ENCODE data around the gene OTOS. TPM values are rescaled to one million over a fixed set of nuclear protein-coding genes. Genes with fewer than 3 reads are reported as not detected.

The OTOS gene
- total RNA-seq, 2 experiments from 2014 or later = not detected

GRCh38 chr2:240183875-240184590 lies 43.6 kb upstream of the OTOS start:
- no peak for DNase-seq
- ChIA-PET POLR2A (no interaction called here), CTCF (no interaction called here)
- peaks cover 11% of the 10 kb centered on the region for H3K27me3 Mint-ChIP-seq
- no peak overlapping the region for H3K27ac Mint-ChIP-seq
- no peaks in the 10 kb centered on the region for H3K36me3 Mint-ChIP-seq (ENCODE audit: low read depth)
- H3K9me3 Mint-ChIP-seq = peaks cover 7% of the 10 kb centered on the region
- H3K4me3 Mint-ChIP-seq = no peak overlapping the region
- TF ChIP-seq, protein P1, sequence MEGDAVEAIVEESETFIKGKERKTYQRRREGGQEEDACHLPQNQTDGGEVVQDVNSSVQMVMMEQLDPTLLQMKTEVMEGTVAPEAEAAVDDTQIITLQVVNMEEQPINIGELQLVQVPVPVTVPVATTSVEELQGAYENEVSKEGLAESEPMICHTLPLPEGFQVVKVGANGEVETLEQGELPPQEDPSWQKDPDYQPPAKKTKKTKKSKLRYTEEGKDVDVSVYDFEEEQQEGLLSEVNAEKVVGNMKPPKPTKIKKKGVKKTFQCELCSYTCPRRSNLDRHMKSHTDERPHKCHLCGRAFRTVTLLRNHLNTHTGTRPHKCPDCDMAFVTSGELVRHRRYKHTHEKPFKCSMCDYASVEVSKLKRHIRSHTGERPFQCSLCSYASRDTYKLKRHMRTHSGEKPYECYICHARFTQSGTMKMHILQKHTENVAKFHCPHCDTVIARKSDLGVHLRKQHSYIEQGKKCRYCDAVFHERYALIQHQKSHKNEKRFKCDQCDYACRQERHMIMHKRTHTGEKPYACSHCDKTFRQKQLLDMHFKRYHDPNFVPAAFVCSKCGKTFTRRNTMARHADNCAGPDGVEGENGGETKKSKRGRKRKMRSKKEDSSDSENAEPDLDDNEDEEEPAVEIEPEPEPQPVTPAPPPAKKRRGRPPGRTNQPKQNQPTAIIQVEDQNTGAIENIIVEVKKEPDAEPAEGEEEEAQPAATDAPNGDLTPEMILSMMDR (IDR thresholded peaks at IDR 0.05) = no peak
- H3K4me1 Mint-ChIP-seq (ENCODE audit: low read depth) = no peaks in the 10 kb centered on the region
- no peak for ATAC-seq
- intact Hi-C loops (cut with micrococcal nuclease) = no loop called here

- ChIA-PET CTCF (no interaction called here), POLR2A (no interaction called here)
- ATAC-seq = no peak
- no peak for DNase-seq
- Mint-ChIP-seq H3K4me1 (ENCODE audit: low read depth) (no peaks in the 10 kb centered on the region), H3K36me3 (ENCODE audit: low read depth) (no peaks in the 10 kb centered on the region), H3K4me3 (no peak overlapping the region), H3K9me3 (peaks cover 5% of the 10 kb centered on the region), H3K27ac (no peak overlapping the region), H3K27me3 (peaks cover 13% of the 10 kb centered on the region)
- TF ChIP-seq, protein P1 (IDR thresholded peaks at IDR 0.05) = no peak
- intact Hi-C loops (cut with micrococcal nuclease) = no loop called here
Measured at GRCh38 chr2:240183006-240183874, 42.8 kb upstream of the OTOS start.

DNA sequence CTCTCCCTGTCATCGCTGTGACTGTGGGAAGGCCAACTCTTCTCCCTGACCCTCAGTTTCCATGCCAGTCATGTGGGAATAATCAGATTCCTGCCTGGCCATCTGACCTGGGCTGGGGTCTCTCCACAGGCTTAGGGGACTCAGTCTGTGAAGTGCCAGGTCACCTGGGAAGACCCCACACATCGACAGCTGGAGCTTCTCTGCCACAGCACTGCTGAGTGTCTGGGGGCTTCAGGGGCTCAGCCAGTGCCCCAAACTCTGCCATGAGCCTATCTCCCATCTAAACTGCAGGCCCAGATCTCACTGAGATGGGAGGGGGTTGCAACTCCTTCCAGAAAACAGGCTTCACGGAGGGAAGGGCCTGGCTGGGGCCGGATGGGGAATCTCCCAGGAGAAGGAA lies 42.0 kb upstream of the OTOS start:
- H3K4me1 Mint-ChIP-seq (ENCODE audit: low read depth) = no peaks in the 10 kb centered on the region
- intact Hi-C loops (cut with micrococcal nuclease) = no loop called here
- H3K4me3 Mint-ChIP-seq = no peak overlapping the region
- ATAC-seq (no peak), DNase-seq (no peak)
- no peaks in the 10 kb centered on the region for H3K36me3 Mint-ChIP-seq (ENCODE audit: low read depth)
- POLR2A ChIA-PET = no interaction called here
- no peaks in the 10 kb centered on the region for H3K9me3 Mint-ChIP-seq
- H3K27me3 Mint-ChIP-seq = peaks cover 15% of the 10 kb centered on the region
- no peak overlapping the region for H3K27ac Mint-ChIP-seq
- TF ChIP-seq, protein P1 (IDR thresholded peaks at IDR 0.05) = no peak
- CTCF ChIA-PET = no interaction called here

GRCh38 chr2:240182001-240182400 lies 41.5 kb upstream of the OTOS start:
- no peaks in the 10 kb centered on the region for H3K36me3 Mint-ChIP-seq (ENCODE audit: low read depth)
- intact Hi-C loops (cut with micrococcal nuclease) = no loop called here
- no peaks in the 10 kb centered on the region for H3K4me1 Mint-ChIP-seq (ENCODE audit: low read depth)
- H3K9me3 Mint-ChIP-seq = no peaks in the 10 kb centered on the region
- POLR2A ChIA-PET = no interaction called here
- H3K27me3 Mint-ChIP-seq = peaks cover 16% of the 10 kb centered on the region
- CTCF ChIA-PET = no interaction called here
- ATAC-seq = no peak
- TF ChIP-seq, protein P1 (IDR thresholded peaks at IDR 0.05) = no peak
- no peak overlapping the region for H3K4me3 Mint-ChIP-seq
- no peak overlapping the region for H3K27ac Mint-ChIP-seq
- no peak for DNase-seq
